Measurements from ENCODE around the gene FATE1.

DNA sequence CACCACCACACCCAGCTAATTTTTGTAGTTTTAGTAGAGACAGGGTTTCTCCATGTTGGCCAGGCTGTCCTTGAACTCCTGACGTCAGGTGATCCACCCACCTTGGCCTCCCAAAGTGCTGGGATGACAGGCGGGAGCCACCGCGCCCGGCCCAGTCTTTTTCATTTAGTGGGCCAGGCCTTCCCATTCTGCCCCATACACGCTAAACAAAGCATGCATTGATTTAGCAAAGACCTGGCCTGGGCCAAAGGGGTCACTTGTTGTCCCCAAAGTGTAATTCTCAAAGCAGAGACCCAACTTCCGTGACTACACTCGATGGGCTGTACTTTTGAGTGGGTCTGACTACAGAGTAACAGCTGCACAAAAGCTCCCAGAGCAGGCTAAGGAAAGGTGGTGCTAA, 47.9 kb downstream of the FATE1 start:
- TF ChIP-seq, protein P1, sequence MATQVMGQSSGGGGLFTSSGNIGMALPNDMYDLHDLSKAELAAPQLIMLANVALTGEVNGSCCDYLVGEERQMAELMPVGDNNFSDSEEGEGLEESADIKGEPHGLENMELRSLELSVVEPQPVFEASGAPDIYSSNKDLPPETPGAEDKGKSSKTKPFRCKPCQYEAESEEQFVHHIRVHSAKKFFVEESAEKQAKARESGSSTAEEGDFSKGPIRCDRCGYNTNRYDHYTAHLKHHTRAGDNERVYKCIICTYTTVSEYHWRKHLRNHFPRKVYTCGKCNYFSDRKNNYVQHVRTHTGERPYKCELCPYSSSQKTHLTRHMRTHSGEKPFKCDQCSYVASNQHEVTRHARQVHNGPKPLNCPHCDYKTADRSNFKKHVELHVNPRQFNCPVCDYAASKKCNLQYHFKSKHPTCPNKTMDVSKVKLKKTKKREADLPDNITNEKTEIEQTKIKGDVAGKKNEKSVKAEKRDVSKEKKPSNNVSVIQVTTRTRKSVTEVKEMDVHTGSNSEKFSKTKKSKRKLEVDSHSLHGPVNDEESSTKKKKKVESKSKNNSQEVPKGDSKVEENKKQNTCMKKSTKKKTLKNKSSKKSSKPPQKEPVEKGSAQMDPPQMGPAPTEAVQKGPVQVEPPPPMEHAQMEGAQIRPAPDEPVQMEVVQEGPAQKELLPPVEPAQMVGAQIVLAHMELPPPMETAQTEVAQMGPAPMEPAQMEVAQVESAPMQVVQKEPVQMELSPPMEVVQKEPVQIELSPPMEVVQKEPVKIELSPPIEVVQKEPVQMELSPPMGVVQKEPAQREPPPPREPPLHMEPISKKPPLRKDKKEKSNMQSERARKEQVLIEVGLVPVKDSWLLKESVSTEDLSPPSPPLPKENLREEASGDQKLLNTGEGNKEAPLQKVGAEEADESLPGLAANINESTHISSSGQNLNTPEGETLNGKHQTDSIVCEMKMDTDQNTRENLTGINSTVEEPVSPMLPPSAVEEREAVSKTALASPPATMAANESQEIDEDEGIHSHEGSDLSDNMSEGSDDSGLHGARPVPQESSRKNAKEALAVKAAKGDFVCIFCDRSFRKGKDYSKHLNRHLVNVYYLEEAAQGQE (IDR thresholded peaks at IDR 0.05; ENCODE audit: insufficient read depth in 1 of 2, low read depth in 2 of 2, low read length in 1 of 2), result no peak
- TF ChIP-seq, protein P2, sequence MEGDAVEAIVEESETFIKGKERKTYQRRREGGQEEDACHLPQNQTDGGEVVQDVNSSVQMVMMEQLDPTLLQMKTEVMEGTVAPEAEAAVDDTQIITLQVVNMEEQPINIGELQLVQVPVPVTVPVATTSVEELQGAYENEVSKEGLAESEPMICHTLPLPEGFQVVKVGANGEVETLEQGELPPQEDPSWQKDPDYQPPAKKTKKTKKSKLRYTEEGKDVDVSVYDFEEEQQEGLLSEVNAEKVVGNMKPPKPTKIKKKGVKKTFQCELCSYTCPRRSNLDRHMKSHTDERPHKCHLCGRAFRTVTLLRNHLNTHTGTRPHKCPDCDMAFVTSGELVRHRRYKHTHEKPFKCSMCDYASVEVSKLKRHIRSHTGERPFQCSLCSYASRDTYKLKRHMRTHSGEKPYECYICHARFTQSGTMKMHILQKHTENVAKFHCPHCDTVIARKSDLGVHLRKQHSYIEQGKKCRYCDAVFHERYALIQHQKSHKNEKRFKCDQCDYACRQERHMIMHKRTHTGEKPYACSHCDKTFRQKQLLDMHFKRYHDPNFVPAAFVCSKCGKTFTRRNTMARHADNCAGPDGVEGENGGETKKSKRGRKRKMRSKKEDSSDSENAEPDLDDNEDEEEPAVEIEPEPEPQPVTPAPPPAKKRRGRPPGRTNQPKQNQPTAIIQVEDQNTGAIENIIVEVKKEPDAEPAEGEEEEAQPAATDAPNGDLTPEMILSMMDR (IDR thresholded peaks at IDR 0.05), result no peak
